ENCODE results near the gene MOK.
"Not testable (repeated sequence)": the region's sequence is repeated elsewhere in the genome, so short reads cannot be mapped to it uniquely, and the experiment has no call there.

MOK gene

DNA sequence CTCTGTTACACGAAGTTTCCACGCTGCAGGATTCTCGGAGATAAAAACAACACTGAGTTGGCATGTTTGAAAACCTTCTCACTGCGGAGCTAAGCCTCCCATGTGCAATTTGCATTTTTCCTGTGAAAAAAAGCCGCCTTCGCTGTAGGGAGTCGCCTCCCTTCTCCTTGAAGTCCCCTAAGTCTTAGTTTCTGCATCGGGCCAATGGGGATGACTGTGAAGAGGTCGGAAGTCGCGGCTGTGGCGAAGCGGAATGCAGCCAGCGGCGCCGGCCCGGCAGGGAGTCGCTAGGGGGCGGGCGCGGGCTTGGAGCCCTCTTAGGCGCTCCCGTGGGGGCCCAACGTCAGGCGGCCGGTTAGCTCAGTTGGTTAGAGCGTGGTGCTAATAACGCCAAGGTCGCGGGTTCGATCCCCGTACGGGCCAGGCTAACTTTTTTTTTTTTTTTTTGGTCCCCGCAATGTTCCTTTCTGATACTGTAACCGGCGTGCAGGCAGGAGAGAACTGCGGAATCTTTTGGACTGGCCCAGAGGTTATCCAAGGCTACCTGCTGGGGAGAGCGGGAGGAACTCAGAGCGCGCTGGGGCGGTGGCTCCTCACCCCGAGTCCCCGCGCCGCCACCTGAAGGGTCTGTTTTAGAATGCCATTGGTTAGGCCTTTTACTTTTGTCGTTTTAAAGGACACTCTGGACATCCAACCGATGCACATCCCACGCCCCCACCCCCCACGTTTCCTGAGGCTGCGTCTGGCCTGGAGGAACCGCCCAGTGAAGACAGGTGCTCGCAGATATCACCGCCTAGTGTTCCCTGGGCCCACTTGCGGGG is 12.0 kb upstream of the MOK start:
- DNase-seq (ENCODE audit: low read depth), result peak; percentile 91
- H3K4me3 ChIP-seq (ENCODE audit: low read length), result peak overlapping the region; percentile 64
- peak; percentile 66 for TF ChIP-seq CTCF (conservative IDR thresholded peaks at IDR 0.05; ENCODE audit: low read length)

DNA sequence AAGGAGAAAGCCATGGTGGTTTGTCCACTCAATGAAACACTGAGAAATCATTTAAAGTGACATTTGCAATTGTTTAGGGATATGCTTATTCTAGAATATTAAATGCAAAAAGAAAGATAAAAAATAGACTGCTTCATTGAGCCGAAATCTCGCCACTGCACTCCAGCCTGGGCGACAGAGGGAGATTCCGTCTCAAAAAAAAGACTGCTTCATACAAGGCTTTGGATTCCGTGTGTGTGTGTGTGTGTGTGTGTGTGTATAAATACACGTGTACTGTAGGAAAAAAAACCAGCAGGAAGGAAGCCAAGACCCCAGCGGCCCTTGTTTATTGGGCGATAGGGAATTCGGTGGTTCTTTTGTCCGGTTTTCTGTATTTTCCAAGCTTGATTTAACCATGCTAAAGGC is 11.4 kb upstream of the MOK start:
- no peak for TF ChIP-seq CTCF (conservative IDR thresholded peaks at IDR 0.05; ENCODE audit: low read length)
- DNase-seq (ENCODE audit: low read depth), result peak; percentile 78
- peak overlapping the region; percentile 60 for H3K4me3 ChIP-seq (ENCODE audit: low read length)

GRCh38 chr14:102315121-102315520 is 10.2 kb upstream of the MOK start:
- no peak overlapping the region for H3K4me3 ChIP-seq (ENCODE audit: low read length)
- DNase-seq (ENCODE audit: low read depth), result no peak

GRCh38 chr14:102314242-102315011 is 9.5 kb upstream of the MOK start:
- DNase-seq (ENCODE audit: low read depth), result peak; percentile 83
- peak overlapping the region; percentile 61 for H3K4me3 ChIP-seq (ENCODE audit: low read length)
- TF ChIP-seq CTCF (conservative IDR thresholded peaks at IDR 0.05; ENCODE audit: low read length), result peak; percentile 80

More at GRCh38 chr14:102315121-102315520, 10.2 kb upstream of the MOK start:
- no peak for TF ChIP-seq CTCF (conservative IDR thresholded peaks at IDR 0.05; ENCODE audit: low read length)

GRCh38 chr14:102303664-102304063 is 1.3 kb downstream of the MOK start:
- no peak for DNase-seq (ENCODE audit: low read depth)
- H3K4me3 ChIP-seq (ENCODE audit: low read length), result peak overlapping the region; percentile 91
- no peak for TF ChIP-seq CTCF (conservative IDR thresholded peaks at IDR 0.05; ENCODE audit: low read length)

- H3K4me3 ChIP-seq (ENCODE audit: low read length); DNase-seq (ENCODE audit: low read depth): not testable (repeated sequence)
These were observed 6.5 kb downstream of the MOK start for GRCh38 chr14:102298303-102299070.
